WTC11 (cell line): Measurements from ENCODE around the gene PSME4. TPM values are rescaled to one million over a fixed set of nuclear protein-coding genes. Genes with fewer than 3 reads are reported as not detected.
A peak's percentile ranks its signal among the peaks of the same experiment; 100 is the strongest.

Source experiments
- ATAC-seq: fragments of 200-7000 bp; cut with Tn5 transposase; 2 replicates; pipeline ENCODE4 v1.10.0; 2021; ENCODE audit warnings: mild to moderate bottlenecking, moderate library complexity
- CTCF ChIA-PET: fragments of 300-600 bp; sonication (Branson Sonifier 250); formaldehyde crosslinking; loops from one replicate; lab custom pipeline; 2021; ENCODE audit warnings: antibody characterized with exemption; lab: Charles Lee
- POLR2A ChIA-PET: fragments of 350-600 bp; sonication (Branson Sonifier 250); formaldehyde crosslinking; loops from one replicate; lab custom pipeline; 2021; ENCODE audit warnings: antibody characterized with exemption; lab: Charles Lee
- DNase-seq: peaks from one replicate; pipeline ENCODE4 v3.0.0; 2021; ENCODE audit warnings: low spot score
- H3K27ac Mint-ChIP-seq: 2 replicates; pipeline ENCODE4 v1.8.0; 2021; ENCODE audit warnings: mixed read lengths
- H3K27me3 Mint-ChIP-seq: 2 replicates; pipeline ENCODE4 v1.8.0; 2021; ENCODE audit warnings: low read depth, mild to moderate bottlenecking, moderate library complexity, mixed read lengths
- H3K36me3 Mint-ChIP-seq: 2 replicates; pipeline ENCODE4 v1.8.0; 2021; ENCODE audit warnings: mixed read lengths
- H3K4me1 Mint-ChIP-seq: 2 replicates; pipeline ENCODE4 v1.8.0; 2022; ENCODE audit warnings: mixed read lengths
- H3K4me3 Mint-ChIP-seq: 2 replicates; pipeline ENCODE4 v1.8.0; 2021; ENCODE audit warnings: mild to moderate bottlenecking, moderate library complexity, mixed read lengths
- H3K9me3 Mint-ChIP-seq: 2 replicates; pipeline ENCODE4 v1.8.0; 2021; ENCODE audit warnings: mixed read lengths
- CREM ChIP-seq: sonication (generic); formaldehyde crosslinking; IDR thresholded peaks from 2 replicates; pipeline ENCODE4 v1.8.1; 2022; ENCODE audit warnings: mild to moderate bottlenecking, missing genetic modification reagents, moderate library complexity
- ESRRA ChIP-seq: sonication (generic); formaldehyde crosslinking; IDR thresholded peaks from 2 replicates; pipeline ENCODE4 v1.8.1; 2022; ENCODE audit warnings: mild to moderate bottlenecking, missing genetic modification reagents, borderline replicate concordance
- FOXP1 ChIP-seq: sonication (generic); formaldehyde crosslinking; IDR thresholded peaks from 2 replicates; pipeline ENCODE4 v1.8.0; 2022; ENCODE audit warnings: missing genetic modification reagents, mild to moderate bottlenecking, moderate library complexity, borderline replicate concordance
- GABPB1 ChIP-seq: sonication (generic); formaldehyde crosslinking; IDR thresholded peaks from 2 replicates; pipeline ENCODE4 v1.8.1; 2023; ENCODE audit warnings: mild to moderate bottlenecking, missing genetic modification reagents
- RORB ChIP-seq: fragments of 250-450 bp; sonication (Bioruptor Pico); IDR thresholded peaks from 2 replicates; pipeline ENCODE4 v1.9.0; 2021; ENCODE audit warnings: mild to moderate bottlenecking
- SP1 ChIP-seq: sonication (generic); formaldehyde crosslinking; conservative IDR thresholded peaks from 2 replicates; pipeline ENCODE4 v1.8.1; 2022; ENCODE audit warnings: missing genetic modification reagents
- ZBTB21 ChIP-seq: sonication (generic); formaldehyde crosslinking; IDR thresholded peaks from 2 replicates; pipeline ENCODE4 v1.8.1; 2023; ENCODE audit warnings: mild to moderate bottlenecking, missing genetic modification reagents, borderline replicate concordance
- ZNF423 ChIP-seq: fragments of 250-450 bp; sonication (Bioruptor Pico); IDR thresholded peaks from 2 replicates; pipeline ENCODE4 v2.1.2; 2022; ENCODE audit warnings: mild to moderate bottlenecking, moderate library complexity
- total RNA-seq: library from RNA; stranded (reverse); gene quantifications from 3 replicates; pipeline ENCODE4 v1.2.3, GENCODE V29; 2021
- TF ChIP-seq, protein P1 (sequence below): sonication (generic); formaldehyde crosslinking; IDR thresholded peaks from 2 replicates; pipeline ENCODE4 v1.8.0; 2022; ENCODE audit warnings: missing genetic modification reagents
- TF ChIP-seq, protein P2 (sequence below): sonication (generic); formaldehyde crosslinking; IDR thresholded peaks from 2 replicates; pipeline ENCODE4 v1.8.1; 2023; ENCODE audit warnings: mild to moderate bottlenecking, missing genetic modification reagents, borderline replicate concordance
- TF ChIP-seq, protein P3 (sequence below): fragments of 200-600 bp; IDR thresholded peaks from 2 replicates; pipeline ENCODE4 v1.8.0; 2022; ENCODE audit warnings: antibody characterized with exemption
- TF ChIP-seq, protein P4 (sequence below): fragments of 250-450 bp; sonication (Bioruptor Pico); IDR thresholded peaks from 2 replicates; pipeline ENCODE4 v1.9.0; 2021; ENCODE audit warnings: mild to moderate bottlenecking, borderline replicate concordance
- TF ChIP-seq, protein P5 (sequence below): sonication (generic); formaldehyde crosslinking; IDR thresholded peaks from 2 replicates; pipeline ENCODE4 v1.8.1; 2022; ENCODE audit warnings: low read depth, missing genetic modification reagents, borderline replicate concordance

PSME4 gene
- total RNA-seq, 1 experiment from 2014 or later = 91.9 TPM

DNA sequence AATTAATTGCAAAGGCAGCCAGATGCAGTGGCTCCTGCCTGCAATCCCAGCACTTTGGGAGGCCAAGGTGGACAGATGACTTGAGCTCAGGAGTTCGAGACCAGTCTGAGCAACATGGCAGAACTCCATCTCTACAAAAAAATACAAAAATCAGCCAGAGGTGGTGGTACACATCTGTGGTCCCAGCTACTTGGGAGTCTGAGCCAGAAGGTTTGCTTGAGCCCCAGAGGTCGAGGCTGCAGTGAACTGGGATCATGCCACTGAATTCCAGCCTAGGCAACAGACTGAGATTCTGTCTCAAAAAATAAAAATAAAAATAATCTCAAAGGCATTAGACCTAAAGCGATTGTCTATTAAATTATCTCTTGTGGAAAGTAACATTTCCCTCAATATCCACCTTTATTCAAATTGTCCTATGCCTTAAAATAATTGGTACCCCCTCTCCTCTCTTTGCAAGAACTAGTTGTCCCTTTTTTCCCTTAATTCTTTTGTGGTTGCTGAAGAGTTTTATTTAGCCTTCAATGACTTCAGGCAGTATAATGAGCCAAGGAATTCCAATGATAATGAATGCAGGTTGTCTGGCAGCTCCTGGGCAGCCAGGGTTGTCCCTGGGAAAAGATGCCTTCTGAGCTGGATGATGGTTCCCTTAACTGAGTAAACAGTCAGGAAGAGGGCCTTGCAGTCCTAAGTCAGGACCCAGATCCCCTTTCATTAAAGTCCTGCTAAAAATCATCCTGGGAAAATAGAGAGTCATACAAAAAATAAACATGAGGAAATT is 143.2 kb downstream of the PSME4 start:
- Mint-ChIP-seq H3K27ac (peak overlapping the region; percentile 69), H3K36me3 (no peaks in the 10 kb centered on the region), H3K4me3 (no peak overlapping the region), H3K9me3 (no peaks in the 10 kb centered on the region), H3K27me3 (no peaks in the 10 kb centered on the region), H3K4me1 (peaks cover 42% of the 10 kb centered on the region)
- TF ChIP-seq ESRRA (CRISPR knock-in tag) = no peak
- TF ChIP-seq, protein P1, sequence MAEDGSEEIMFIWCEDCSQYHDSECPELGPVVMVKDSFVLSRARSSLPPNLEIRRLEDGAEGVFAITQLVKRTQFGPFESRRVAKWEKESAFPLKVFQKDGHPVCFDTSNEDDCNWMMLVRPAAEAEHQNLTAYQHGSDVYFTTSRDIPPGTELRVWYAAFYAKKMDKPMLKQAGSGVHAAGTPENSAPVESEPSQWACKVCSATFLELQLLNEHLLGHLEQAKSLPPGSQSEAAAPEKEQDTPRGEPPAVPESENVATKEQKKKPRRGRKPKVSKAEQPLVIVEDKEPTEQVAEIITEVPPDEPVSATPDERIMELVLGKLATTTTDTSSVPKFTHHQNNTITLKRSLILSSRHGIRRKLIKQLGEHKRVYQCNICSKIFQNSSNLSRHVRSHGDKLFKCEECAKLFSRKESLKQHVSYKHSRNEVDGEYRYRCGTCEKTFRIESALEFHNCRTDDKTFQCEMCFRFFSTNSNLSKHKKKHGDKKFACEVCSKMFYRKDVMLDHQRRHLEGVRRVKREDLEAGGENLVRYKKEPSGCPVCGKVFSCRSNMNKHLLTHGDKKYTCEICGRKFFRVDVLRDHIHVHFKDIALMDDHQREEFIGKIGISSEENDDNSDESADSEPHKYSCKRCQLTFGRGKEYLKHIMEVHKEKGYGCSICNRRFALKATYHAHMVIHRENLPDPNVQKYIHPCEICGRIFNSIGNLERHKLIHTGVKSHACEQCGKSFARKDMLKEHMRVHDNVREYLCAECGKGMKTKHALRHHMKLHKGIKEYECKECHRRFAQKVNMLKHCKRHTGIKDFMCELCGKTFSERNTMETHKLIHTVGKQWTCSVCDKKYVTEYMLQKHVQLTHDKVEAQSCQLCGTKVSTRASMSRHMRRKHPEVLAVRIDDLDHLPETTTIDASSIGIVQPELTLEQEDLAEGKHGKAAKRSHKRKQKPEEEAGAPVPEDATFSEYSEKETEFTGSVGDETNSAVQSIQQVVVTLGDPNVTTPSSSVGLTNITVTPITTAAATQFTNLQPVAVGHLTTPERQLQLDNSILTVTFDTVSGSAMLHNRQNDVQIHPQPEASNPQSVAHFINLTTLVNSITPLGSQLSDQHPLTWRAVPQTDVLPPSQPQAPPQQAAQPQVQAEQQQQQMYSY (CRISPR knock-in tag) = no peak
- ChIA-PET POLR2A (no interaction called here), CTCF (no interaction called here)
- no peak for DNase-seq
- peak; percentile 83 for ATAC-seq

DNA sequence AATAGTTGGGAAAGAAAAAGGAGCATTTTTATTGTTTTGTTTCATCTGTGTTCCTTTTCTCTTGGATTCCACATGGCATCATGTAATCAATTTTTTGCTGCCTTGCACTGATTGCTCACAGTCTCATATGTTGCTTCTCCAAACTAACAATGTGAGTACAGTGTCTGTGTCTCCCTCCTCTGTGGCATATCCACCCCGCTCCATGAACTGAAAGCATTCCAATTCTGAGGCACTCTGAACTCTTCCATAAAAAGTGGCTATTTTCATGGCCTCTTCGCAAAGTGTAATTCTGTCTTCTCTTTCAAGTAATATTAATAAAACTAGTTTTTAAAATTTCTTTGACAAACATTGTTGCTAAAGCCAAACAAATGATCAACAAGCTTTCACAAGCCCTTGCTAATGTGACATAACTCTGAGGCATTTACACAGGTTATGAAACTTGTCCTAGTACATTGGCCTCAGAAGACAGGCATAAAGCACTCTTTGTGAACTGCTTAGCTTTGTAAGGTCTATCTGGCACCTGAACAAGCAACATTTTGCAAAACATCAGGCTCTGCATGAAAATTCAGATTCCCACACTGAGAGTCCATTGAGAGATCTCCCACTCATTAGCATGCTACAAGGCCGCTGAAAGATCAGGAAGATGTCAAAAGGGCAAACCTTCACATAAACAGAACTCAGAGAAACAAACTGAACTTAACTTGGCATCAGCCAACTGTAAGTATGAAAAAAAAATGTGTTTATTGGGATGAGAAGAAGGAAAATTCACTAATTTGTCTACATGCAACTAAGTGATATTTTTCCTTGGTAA is 144.0 kb downstream of the PSME4 start:
- ATAC-seq (no peak), DNase-seq (no peak)
- no peaks in the 10 kb centered on the region for H3K27me3 Mint-ChIP-seq
- H3K4me3 Mint-ChIP-seq = no peak overlapping the region
- POLR2A ChIA-PET = no interaction called here
- no peaks in the 10 kb centered on the region for H3K9me3 Mint-ChIP-seq
- TF ChIP-seq ZBTB21 (CRISPR knock-in tag) = no peak
- TF ChIP-seq, protein P2, sequence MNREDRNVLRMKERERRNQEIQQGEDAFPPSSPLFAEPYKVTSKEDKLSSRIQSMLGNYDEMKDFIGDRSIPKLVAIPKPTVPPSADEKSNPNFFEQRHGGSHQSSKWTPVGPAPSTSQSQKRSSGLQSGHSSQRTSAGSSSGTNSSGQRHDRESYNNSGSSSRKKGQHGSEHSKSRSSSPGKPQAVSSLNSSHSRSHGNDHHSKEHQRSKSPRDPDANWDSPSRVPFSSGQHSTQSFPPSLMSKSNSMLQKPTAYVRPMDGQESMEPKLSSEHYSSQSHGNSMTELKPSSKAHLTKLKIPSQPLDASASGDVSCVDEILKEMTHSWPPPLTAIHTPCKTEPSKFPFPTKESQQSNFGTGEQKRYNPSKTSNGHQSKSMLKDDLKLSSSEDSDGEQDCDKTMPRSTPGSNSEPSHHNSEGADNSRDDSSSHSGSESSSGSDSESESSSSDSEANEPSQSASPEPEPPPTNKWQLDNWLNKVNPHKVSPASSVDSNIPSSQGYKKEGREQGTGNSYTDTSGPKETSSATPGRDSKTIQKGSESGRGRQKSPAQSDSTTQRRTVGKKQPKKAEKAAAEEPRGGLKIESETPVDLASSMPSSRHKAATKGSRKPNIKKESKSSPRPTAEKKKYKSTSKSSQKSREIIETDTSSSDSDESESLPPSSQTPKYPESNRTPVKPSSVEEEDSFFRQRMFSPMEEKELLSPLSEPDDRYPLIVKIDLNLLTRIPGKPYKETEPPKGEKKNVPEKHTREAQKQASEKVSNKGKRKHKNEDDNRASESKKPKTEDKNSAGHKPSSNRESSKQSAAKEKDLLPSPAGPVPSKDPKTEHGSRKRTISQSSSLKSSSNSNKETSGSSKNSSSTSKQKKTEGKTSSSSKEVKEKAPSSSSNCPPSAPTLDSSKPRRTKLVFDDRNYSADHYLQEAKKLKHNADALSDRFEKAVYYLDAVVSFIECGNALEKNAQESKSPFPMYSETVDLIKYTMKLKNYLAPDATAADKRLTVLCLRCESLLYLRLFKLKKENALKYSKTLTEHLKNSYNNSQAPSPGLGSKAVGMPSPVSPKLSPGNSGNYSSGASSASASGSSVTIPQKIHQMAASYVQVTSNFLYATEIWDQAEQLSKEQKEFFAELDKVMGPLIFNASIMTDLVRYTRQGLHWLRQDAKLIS (CRISPR knock-in tag) = no peak
- peak; percentile 87 for TF ChIP-seq GABPB1 (CRISPR knock-in tag)
- TF ChIP-seq FOXP1 (CRISPR knock-in tag) = no peak
- TF ChIP-seq, all 79 proteins: peak for 1
- CTCF ChIA-PET = no interaction called here
- peaks cover 42% of the 10 kb centered on the region for H3K4me1 Mint-ChIP-seq
- H3K36me3 Mint-ChIP-seq = no peaks in the 10 kb centered on the region
- H3K27ac Mint-ChIP-seq = peak overlapping the region; percentile 67

DNA sequence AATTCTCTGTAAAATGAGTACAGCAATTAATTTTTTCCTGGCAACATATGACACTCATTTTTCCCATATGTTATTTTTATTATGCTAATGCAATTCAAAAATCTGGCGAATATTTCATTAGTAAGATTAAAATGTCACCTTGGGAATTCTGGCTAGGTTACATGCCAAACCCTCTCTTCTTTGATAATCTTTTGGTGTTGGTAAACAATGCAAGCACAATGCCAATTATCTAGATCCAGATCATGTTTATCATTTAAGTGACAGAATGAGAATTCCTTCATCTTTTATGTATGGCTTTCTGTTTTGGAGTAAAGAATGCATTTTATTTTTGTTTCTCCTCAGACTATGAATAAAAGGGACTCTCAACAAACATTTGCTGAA is 144.8 kb downstream of the PSME4 start:
- no peaks in the 10 kb centered on the region for H3K36me3 Mint-ChIP-seq
- no peak for DNase-seq
- no peak for ATAC-seq
- H3K4me3 Mint-ChIP-seq = no peak overlapping the region
- no peaks in the 10 kb centered on the region for H3K9me3 Mint-ChIP-seq
- H3K4me1 Mint-ChIP-seq = peaks cover 42% of the 10 kb centered on the region
- POLR2A ChIA-PET = no interaction called here
- H3K27me3 Mint-ChIP-seq = no peaks in the 10 kb centered on the region
- CTCF ChIA-PET = no interaction called here
- H3K27ac Mint-ChIP-seq = no peak overlapping the region
- TF ChIP-seq RORB = no peak
- no peak for TF ChIP-seq ESRRA (CRISPR knock-in tag)
- TF ChIP-seq, protein P3, sequence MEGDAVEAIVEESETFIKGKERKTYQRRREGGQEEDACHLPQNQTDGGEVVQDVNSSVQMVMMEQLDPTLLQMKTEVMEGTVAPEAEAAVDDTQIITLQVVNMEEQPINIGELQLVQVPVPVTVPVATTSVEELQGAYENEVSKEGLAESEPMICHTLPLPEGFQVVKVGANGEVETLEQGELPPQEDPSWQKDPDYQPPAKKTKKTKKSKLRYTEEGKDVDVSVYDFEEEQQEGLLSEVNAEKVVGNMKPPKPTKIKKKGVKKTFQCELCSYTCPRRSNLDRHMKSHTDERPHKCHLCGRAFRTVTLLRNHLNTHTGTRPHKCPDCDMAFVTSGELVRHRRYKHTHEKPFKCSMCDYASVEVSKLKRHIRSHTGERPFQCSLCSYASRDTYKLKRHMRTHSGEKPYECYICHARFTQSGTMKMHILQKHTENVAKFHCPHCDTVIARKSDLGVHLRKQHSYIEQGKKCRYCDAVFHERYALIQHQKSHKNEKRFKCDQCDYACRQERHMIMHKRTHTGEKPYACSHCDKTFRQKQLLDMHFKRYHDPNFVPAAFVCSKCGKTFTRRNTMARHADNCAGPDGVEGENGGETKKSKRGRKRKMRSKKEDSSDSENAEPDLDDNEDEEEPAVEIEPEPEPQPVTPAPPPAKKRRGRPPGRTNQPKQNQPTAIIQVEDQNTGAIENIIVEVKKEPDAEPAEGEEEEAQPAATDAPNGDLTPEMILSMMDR = no peak
- TF ChIP-seq ZNF423 (CRISPR knock-in tag) = no peak
- TF ChIP-seq CREM (CRISPR knock-in tag) = no peak
- TF ChIP-seq, protein P4, sequence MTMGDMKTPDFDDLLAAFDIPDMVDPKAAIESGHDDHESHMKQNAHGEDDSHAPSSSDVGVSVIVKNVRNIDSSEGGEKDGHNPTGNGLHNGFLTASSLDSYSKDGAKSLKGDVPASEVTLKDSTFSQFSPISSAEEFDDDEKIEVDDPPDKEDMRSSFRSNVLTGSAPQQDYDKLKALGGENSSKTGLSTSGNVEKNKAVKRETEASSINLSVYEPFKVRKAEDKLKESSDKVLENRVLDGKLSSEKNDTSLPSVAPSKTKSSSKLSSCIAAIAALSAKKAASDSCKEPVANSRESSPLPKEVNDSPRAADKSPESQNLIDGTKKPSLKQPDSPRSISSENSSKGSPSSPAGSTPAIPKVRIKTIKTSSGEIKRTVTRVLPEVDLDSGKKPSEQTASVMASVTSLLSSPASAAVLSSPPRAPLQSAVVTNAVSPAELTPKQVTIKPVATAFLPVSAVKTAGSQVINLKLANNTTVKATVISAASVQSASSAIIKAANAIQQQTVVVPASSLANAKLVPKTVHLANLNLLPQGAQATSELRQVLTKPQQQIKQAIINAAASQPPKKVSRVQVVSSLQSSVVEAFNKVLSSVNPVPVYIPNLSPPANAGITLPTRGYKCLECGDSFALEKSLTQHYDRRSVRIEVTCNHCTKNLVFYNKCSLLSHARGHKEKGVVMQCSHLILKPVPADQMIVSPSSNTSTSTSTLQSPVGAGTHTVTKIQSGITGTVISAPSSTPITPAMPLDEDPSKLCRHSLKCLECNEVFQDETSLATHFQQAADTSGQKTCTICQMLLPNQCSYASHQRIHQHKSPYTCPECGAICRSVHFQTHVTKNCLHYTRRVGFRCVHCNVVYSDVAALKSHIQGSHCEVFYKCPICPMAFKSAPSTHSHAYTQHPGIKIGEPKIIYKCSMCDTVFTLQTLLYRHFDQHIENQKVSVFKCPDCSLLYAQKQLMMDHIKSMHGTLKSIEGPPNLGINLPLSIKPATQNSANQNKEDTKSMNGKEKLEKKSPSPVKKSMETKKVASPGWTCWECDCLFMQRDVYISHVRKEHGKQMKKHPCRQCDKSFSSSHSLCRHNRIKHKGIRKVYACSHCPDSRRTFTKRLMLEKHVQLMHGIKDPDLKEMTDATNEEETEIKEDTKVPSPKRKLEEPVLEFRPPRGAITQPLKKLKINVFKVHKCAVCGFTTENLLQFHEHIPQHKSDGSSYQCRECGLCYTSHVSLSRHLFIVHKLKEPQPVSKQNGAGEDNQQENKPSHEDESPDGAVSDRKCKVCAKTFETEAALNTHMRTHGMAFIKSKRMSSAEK = no peak
- TF ChIP-seq SP1 = no peak
- TF ChIP-seq, protein P5, sequence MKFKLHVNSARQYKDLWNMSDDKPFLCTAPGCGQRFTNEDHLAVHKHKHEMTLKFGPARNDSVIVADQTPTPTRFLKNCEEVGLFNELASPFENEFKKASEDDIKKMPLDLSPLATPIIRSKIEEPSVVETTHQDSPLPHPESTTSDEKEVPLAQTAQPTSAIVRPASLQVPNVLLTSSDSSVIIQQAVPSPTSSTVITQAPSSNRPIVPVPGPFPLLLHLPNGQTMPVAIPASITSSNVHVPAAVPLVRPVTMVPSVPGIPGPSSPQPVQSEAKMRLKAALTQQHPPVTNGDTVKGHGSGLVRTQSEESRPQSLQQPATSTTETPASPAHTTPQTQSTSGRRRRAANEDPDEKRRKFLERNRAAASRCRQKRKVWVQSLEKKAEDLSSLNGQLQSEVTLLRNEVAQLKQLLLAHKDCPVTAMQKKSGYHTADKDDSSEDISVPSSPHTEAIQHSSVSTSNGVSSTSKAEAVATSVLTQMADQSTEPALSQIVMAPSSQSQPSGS (CRISPR knock-in tag) = no peak
